Stimulated activated CD8-positive, alpha-beta memory T cell treated with anti-CD3 and anti-CD28 coated beads, Interleukin-4, amount 100 ng/mL, for 24 hours (primary cell): ENCODE measurements around the gene CD300A.

Experiments used
- DNase-seq: peaks from one replicate; pipeline ENCODE4 v3.0.0-alpha.2; 2020; ENCODE audit warnings: low read depth

CD300A gene

DNA sequence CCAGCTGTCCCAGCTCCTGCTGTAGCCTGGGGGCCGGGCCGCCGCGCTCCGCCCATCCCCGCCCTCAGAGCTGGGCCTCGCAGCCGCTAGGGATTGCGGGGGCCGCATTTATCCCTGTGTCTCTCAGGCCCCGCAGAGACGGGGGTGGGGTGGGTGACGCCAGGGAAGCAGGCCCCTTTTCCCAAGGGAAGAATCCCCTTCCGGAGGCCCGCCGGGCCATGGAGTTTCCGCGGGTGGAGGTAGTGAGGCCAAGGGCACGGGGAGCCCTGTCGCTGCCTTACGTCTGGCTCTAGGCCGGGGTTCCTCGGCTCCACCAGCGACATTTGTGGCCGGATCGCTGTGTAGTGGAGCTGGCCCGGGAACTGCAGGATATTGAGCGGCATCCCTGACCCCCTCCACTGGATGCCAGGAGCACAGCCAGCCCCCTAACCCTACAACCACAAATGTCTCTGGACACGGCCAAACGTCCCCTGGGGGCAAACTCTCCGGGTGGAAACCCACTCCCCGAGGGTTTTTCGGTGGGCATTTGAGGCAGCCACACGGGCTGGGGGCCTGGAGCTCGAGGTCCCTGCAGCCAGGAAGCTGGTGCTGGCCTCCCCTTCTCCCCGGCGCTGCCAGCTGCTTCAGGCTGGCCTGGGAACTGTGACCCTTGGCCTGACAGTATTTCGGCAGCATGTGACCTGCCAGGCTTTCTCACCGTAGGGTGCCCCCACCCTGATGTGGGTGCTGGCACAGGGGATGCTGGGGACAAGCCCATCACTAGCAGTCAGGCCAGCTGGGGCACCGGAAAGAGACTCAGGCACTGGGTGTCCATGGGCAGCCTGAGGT, 12.0 kb upstream of the CD300A start:
- DNase-seq = no peak

DNA sequence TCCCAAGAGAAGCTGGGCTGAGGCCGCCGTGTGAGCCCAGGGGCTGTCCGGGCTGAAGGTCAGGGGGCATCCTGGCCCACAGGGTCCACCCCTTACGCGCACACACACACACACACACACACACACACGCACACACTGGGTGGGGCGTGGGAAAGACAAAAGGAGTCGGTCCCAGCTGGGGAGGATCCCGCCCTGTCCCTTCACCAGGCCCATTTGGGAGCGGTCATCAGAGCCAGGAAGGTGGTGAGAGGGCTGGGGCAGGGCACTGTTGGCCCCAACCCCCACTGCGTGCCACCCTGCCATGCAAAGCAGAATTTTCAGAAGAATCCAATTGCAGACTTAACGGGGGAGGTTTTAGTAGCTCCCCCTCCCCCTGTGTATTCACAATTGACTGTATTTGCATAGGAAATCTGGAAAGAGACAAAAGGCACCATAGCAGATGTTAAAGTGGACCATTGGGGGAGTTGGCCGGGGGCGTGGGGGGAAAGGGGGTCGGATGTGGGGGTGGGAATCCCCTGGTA, 11.3 kb upstream of the CD300A start:
- DNase-seq = no peak

DNA sequence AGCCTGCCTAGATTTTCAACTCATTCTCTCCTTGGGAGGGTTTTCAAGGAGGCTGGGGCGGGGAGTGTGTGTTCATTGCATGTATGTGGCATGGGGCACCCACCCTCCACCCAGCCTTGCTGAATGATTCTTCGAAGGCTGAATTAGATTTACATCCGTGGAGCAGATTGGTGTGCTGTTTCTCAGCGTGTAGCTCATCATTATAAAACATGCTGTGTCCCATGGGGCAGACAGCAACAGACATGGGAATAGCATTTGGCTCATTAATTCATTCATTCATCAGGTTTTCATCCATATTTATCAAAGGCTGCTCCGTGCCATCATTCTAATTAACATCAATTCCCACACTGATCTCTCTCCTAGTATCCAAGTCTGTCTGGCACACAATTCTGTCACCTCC, 10.6 kb upstream of the CD300A start:
- no peak for DNase-seq

DNA sequence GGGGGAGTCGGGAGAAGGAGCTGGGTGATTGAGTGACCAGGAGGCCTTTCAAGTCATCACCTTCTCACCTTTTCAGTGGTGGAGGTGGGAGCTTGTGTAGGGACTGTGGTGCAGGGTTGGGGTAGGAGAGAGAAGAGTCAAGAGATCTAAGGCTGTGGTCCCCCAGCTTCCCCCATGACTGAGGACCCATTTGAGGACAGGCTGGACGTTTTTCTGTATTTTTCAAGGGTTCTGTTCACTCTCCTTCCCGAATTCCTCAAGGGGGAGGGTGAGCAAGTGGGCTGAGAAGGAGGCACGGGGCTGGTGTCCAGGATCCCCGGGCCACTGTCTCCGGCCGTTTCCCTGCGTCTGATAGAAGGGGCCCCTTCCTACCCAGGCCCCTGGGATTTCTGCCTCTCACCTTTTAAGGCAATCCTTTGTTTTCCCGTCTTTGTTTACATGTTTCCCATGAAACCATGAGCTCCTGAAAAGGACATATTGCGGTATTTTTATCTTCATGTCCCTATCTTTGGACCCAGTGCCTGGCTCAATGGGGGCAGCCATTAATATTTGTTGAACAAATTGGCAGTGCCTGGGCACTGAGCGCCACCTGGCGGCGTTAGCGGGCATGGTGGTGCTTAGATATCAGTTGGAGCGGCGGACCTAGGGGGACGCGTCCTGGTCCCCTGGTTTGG, 9.2 kb upstream of the CD300A start:
- DNase-seq = peak; percentile 68

DNA sequence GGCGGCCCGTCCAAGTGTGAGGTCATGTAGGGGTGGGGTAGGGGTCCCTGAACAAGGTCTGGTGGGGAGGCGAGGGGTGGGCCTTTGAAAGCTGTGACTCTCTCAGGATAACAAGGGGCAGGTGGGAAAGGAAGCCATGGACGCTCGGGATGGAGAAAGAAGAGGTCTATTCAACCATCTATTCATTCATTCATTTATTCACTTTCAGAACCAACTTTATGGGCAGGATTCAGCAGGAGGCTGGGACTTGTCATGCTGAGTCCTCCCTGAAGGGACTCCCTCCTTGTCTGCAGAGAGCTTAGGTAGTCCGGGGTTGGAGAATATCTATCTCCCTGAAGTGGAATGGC, 8.6 kb upstream of the CD300A start:
- DNase-seq = no peak

DNA sequence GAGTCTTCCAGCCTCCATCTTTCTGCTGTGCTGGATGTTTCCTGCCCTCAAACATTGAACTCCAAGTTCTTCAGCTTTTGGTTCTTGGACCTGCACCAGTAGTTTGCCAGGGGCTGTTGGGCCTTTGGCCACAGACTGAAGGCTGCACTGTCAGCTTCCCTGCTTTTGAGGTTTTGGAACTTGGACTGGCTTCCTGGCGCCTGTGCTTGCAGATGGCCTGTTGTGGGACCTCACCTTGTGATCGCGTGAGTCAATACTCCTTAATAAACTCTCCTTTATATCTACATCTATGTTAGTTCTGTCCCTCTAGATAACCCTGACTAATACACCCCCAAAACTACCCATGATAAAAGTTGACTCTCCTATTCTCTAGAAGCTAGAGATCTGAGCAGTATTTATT, 7.6 kb upstream of the CD300A start:
- no peak for DNase-seq

DNA sequence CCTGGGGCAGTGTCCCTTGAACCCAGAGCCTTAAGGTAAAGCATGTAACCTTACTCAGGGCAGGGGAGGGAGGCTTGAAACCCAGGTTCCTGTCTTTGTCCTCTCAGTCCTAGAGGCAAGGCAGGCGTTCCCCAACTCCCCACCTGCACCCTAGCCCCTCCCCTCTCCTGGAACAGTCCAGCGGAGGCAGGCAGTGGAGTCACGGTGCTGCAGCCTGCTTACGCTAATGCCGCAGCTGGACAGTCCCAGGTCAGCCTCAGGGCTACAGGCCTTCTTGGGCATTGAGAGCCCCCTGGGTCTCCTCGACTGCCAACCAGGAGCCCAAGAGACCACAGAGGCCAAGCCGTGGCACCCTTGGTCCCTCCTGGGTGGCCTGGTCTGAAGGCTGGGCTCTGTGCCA, 6.8 kb upstream of the CD300A start:
- no peak for DNase-seq

DNA sequence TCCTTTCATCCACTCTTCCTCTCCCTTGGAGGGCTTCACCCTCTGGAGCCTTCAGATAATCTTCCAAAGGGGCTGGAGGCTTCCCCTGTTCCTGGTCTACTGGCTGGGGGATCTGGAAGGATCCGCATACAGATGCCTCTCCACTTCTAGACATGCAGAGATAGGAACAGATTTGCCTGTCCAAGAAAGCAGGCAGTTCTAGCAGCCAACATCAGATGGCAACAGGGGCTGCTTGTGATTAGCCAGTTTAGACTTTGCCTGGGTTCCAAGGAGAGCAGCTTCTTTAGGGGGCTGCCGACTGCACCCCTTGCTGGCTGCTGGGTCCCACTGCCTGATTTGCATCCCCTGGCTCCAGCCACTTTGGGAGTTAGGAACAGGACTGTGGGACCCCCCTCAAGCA, 6.2 kb upstream of the CD300A start:
- no peak for DNase-seq

DNA sequence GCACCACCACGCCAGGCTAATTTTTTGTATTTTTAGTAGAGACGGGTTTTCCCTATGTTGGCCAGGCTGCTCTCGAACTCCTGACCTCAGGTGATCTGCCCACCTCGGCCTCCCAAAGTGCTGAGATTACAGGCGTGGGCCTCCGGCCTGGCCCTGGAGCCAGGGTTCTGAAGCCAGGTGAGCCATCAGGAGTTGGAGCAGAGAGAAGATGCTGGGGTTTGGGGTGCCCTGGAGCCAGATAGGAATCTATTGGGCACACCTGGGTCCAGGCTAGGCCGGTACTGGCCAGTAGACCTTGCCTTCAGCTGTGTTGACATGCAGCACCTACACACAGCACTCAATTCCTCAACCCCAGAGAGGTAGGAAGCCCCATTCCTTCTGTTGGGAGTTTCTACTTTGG, 5.4 kb upstream of the CD300A start:
- no peak for DNase-seq

DNA sequence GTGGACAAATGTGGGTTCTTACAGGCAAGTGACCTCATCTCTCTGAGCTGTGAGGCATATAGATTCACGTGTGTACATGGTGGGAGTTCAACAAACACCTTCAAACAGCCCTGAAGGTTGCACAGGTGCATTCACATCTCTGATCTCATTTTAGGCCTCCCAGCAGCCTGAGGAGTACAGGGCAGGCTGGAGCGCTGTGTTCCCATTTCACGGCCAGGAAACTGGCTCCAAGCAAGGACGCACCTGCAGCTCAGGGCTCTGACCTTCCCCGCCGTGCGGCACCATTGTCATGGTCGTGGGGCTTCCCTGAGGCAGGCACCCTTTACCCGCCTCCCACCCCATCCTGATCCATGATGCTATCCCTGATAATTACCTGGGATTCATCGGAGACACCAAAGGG, 4.8 kb upstream of the CD300A start:
- DNase-seq = no peak

DNA sequence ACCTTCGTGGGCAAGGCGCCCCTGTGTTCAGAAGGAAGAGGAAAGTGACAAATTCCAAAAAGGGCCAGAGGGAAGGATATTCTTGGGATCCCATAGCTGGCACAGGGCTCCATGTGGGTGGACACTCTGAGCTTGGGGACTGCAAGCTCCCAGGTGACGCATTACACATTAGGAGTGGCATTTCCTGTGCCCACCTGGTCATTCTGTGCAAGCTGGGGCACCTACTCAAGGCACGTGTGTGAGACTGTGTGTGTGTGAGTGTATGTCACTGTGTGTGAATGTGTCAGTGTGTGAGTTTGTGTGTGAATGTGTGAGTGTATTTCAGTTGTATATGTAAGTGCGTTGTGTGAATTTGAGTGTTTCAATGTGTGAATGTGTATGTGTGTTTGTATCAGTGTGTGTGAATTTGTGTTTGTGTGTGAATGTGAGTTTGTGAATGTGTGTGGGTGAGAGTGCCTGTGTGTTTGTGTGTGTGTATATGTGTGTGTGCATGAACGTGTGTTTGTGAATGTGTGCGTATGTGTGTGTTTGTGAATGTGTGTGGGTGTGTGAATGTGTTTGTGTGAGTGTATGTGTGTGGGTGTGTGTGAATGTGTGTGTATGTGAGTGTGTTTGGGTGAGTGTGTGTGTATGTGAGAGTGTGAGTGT, 1.6 kb upstream of the CD300A start:
- no peak for DNase-seq

DNA sequence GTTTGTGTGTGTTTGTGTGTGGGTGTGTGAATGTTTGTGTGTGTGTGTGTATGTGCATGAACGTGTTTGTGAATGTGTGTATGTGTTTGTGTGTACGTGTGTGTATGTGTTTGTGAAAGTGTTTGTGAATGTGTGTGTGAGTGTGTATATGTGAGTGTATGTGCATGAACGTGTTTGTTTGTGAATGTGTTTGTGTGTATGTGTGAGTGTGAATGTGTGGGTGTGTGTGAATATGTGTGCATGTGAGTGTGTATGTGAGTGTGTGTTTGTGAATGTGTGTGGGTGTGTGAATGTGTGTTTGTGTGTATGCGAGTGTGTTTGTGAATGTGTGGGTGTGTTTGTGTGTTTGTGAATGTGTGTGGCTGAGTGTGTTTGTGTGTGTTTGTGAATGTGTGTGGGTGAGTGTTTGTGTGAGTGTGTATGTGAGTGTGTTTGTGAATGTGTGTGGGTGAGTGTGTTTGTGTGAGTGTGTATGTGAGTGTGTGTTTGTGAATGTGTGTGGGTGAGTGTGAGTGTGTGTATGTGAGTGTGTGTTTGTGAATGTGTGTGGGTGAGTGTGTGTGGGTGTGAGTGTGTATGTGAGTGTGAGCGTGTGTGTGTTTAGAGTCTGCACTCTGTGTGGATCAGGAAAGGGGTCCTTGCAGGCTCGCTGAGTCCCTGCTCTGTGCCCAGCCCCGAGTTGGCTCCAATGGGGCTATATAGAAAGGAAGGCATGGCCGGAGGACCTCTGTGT, 890 bp upstream of the CD300A start:
- no peak for DNase-seq

DNA sequence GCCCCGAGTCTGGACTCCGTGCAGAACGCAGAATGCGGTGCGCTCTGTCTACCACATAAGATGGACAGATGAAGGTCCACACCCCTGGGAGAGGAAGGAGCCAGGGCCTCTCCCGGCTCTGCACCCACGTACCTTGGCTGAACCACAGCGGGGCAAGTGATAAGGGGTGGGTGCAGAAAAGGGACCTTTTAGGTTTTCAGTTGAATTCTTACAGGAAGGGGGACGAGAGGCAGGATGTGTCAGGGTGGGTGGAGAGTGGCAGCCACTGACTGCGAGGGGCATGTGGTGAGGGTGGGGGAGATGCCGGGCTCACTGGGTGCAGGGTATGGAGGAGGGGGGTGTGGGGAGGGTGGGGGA, 372 bp downstream of the CD300A start:
- DNase-seq = no peak

DNA sequence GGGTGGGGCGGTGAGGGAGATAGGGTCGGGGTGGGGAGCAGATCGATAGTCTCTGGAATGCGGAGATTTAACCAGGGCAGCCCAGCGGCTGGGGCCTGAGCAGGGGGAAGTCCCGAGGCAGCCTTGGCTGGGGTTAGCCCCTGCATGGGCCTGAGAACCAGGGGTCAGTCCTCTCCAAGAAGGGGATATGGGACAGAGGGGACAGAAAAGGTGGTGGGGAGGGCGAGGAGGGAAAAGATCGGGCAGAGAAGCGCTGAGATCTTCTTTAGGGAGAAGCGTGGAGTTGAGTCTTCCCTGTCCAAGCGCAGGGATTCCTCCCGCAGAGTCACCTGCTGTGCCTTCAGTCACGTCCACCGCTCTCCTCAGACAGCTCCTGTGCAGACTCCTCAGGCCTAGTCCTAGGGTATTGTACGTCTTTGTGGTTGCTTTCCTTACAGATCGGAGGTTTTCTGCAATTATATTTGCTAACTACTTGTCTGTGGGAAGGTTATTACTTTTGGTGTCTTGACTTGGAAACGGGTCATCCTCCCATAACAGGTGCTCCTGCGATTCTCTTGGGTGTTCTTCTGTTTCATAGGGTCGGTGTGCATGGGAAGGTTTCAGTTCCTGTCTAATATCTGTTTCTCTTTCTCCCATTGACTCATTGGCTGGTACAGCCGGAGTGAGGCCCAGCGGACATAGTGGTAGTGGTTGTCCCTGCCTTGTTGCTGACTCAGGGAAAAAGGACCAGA, 952 bp downstream of the CD300A start:
- DNase-seq = no peak

DNA sequence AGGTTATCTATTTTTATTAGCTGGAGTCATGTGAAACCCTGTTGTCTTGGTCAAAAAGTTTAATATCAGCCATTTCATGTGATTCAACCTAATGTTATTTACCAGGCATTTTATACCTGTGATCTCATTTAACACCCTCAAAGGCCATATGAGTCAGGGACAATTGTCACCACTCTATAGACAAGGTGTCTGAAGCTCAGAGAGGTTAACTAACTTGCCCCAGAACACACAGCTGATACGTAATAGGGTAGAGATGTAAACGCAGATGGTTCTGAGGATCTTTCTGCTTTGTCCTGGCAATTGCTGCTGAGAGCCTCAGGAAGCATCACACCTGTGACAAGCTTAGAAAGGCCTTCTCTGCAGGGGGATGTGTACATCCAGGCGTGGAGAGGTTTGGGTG, 4.9 kb downstream of the CD300A start:
- DNase-seq = no peak

DNA sequence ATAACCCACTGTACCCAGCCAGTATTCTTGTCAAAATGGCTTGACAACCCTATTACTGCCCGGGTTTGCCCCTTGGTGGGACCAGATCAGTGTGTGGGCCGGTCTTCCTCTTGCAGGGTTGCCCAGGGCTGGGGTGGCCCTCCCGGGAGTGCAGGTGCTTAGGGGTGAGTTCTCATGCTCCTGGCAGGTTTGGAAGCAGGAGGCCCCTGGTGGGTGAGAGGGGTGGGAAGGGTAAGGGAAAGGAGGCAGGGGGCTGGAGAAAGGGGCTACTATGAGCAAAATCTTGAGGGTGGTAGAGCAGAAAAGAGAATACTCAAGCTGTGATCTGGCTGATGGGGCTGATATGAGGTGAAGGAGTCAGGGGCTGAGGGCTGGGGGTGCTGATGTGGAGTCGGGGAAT, 6.5 kb downstream of the CD300A start:
- DNase-seq = no peak

DNA sequence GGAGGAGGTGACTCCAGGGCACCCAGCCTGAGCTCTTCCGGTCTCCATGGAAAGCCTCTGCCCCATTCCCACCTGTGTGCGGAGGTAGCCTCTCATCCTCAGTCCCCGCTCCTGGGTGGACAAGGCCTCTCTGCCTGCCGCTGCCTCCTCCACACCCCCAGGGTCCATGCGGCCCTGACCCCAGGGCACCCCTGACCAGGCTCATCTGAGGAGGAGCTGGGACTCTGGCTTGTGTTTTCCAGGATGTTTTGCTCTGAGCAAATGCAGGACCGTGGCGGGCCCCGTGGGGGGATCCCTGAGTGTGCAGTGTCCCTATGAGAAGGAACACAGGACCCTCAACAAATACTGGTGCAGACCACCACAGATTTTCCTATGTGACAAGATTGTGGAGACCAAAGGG, 6.9 kb downstream of the CD300A start:
- DNase-seq = no peak

DNA sequence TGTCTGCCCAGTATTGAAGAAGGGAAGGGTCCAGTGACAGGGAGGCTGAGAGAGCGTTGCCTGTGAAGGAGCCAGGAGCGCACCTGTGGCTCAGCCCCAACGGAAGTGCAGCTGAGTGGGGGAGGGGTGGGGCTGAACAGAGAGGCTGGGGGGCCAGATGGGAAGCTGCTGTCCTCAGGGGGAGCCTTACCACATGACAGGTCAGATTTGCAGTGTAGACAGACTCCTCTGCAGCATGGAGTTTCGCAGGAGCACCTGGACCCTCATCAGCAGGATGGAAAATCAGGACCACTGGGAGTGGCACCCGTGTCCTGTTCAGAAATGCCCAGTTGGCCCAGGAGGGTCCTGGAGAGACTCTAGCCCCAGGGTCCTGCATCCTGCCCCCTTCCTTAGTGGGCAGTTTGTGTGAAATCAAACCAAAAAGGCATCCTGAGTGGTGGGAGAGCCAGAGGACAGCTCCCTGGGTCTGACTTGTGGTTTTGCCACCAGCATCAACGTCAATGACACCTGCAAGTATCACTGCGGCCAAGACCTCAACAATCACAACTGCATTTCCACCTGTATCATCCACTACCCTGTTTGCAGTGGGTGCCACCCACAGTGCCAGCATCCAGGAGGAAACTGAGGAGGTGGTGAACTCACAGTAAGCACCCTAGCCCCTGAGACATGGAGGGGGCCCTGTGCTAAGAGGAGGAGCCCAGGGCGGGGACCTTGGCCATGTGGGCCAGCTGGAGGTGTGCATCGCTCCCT, 7.8 kb downstream of the CD300A start:
- no peak for DNase-seq

DNA sequence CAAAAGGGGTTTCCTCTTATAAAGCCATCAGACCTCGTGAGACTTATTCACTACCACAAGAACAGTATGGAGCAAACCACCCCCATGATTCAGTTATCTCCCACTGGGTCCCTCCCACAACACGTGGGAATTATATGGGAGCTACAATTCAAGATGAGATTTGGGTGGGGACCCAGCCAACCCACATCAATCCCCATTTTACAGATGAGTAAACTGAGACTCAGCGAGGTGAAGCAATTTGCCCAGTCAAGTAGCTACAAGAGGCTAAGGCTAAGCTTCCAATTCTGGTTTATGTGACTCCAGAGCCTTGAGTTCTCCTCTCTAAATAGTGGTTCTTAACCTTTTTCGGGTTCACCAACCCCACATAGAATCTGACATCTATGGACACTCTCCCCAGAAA, 8.8 kb downstream of the CD300A start:
- DNase-seq = no peak

DNA sequence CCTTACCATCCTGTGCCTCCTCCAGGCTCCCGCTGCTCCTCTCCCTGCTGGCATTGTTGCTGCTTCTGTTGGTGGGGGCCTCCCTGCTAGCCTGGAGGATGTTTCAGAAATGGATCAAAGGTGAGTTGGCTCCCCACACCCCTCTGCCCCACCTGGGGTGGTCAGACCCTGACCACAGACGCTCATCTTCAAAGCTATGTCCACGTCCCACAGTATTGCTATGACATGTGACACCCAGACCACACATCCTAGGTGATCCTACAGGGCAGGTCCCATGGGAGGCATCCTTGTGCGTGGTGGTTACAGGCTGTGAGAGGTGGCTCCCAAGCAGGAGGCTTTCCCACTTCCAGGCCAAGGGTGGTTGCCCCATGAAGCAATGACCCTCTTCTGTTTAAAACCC, 11.0 kb downstream of the CD300A start:
- DNase-seq = no peak

DNA sequence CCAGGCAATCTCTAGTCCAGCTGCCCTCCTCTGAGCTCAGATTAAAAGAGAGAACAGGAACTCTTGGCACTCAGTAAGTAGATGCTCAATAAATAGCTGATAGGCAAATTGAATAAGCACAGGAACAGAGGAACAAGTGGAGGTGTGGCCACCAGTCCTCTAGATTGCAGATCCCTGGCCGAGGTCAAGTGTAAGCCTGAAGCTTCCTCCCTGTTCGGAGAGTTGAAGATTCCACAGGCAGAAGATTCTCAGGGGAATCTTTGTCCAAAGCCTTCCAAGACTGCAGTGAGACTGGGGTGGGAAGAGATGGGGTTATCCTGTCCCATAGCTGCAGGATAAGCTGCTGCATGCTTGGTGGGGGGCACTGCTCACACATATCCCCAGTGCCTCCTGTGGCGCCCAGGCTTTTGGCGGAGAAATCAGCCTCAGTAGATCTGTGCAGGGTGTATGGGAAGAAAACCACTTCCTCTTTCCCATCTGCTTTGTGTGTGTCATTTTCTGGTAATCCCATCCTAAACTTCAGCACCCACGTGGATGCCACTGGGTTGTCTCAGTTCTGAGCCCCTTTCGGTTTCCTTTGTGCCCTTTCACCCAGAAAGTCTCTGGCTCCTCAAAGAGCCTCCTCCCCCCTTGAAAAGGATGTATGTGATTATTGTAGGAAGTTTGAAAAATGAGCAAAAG, 12.1 kb downstream of the CD300A start:
- no peak for DNase-seq
